Effector memory CD4-positive, alpha-beta T cell (primary cell): Measurements from ENCODE around the gene POLRMT.

ENCODE experiments used
- DNase-seq, 3 donors: peaks; one replicate each; pipeline ENCODE4 v3.0.0-alpha.2; 2020
- H3K27ac ChIP-seq: 2 replicates; pipeline ENCODE4 v1.7.0; 2013; ENCODE audit warnings: mild to moderate bottlenecking, low read length, moderate library complexity; ENCODE audit not compliant: insufficient read depth, poor library complexity, severe bottlenecking
- H3K27me3 ChIP-seq: replicated peaks from 2 replicates; pipeline ENCODE4 v1.7.0; 2013; ENCODE audit warnings: mild to moderate bottlenecking, low read length; ENCODE audit not compliant: insufficient read depth, control insufficient read depth, poor library complexity, severe bottlenecking
- H3K36me3 ChIP-seq: 2 replicates; pipeline ENCODE4 v1.7.0; 2013; ENCODE audit warnings: mild to moderate bottlenecking, low read length, moderate library complexity; ENCODE audit not compliant: control insufficient read depth, insufficient read depth
- H3K4me1 ChIP-seq: 2 replicates; pipeline ENCODE4 v1.7.0; 2013; ENCODE audit warnings: low read length, mild to moderate bottlenecking; ENCODE audit not compliant: control insufficient read depth, insufficient read depth, poor library complexity, severe bottlenecking
- H3K4me3 ChIP-seq: 2 replicates; pipeline ENCODE4 v1.7.0; 2013; ENCODE audit warnings: low read length, low read depth, mild to moderate bottlenecking; ENCODE audit not compliant: insufficient read depth, poor library complexity, severe bottlenecking
- H3K9me3 ChIP-seq: 2 replicates; pipeline ENCODE4 v1.7.0; 2013; ENCODE audit warnings: mild to moderate bottlenecking, low read length, moderate library complexity; ENCODE audit not compliant: control insufficient read depth

The POLRMT gene

DNA sequence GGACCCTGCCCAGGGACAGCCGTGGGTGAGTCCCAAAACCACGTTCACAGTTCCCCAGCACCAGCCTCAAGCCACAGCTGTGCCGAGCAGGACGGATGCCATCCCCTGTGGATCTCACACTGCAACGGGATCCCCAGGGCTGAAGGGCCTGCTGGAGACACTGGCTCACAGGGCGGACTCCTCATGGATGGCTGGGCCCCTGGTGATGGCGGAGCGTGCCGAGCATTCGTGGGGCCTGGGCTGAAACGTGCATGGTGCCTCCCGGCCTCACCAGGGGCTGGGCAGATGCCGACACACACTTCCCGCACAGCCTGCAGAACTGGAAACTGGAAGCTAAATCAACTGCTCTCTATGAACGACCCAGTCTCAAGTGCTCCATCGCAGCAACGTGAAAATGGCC is 20.1 kb upstream of the POLRMT start:
- H3K4me1 ChIP-seq = peaks cover 39% of the 10 kb centered on the region

DNA sequence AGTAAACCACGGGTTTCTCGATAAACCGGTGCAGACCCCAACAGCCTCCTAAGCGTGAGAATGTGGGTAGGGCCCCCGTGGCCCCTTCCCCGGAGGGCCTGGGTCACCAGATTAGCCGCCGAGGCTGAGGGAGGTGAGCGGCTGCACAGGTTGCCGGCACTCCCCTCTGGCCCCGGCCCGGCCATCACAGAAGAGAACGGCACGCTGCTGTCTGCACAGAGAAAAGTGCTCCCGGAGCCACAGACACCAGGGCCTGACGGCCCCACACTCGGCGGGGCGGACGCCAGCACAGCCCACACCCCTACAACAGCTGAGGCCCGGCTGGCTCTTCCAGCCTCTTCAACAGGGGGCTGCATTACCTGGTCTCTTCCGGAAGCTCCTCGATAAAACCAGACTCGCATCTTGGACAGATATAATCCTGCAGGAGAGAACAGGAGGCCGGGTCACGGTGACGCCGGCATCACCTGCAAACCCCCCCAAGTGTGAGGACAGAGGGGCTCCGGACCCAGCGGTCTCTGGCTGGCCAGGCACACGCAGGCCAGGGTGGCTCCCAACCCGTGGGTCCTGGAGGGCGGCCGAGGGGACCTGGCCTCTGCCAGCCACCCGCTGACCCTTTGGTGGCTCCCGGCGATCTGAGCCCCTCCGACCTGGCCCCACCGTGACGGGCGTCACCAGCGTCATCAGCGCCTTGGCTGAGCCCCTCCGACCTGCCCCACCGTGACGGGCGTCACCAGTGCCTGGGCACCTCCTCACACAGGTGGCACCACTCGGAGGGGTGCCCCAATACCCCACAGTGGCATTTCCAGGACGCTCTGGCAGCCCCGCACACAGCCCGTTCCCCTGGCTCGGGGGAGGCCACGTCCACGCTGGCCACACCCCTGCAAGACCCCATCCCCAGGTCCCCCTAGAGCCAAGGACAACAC is 19.4 kb upstream of the POLRMT start:
- Histone ChIP-seq H3K36me3 (peaks cover 81% of the 10 kb centered on the region), H3K4me3 (no peak overlapping the region), H3K9me3 (no peaks in the 10 kb centered on the region), H3K27me3 (no peaks in the 10 kb centered on the region), H3K4me1 (peaks cover 32% of the 10 kb centered on the region), H3K27ac (no peak overlapping the region)
- no peak for DNase-seq

More for the DNA sequence above, 20.1 kb upstream of the POLRMT start:
- H3K27me3 ChIP-seq = no peaks in the 10 kb centered on the region
- DNase-seq = no peak
- no peak overlapping the region for H3K27ac ChIP-seq
- no peaks in the 10 kb centered on the region for H3K9me3 ChIP-seq
- peaks cover 82% of the 10 kb centered on the region for H3K36me3 ChIP-seq
- H3K4me3 ChIP-seq = no peak overlapping the region

DNA sequence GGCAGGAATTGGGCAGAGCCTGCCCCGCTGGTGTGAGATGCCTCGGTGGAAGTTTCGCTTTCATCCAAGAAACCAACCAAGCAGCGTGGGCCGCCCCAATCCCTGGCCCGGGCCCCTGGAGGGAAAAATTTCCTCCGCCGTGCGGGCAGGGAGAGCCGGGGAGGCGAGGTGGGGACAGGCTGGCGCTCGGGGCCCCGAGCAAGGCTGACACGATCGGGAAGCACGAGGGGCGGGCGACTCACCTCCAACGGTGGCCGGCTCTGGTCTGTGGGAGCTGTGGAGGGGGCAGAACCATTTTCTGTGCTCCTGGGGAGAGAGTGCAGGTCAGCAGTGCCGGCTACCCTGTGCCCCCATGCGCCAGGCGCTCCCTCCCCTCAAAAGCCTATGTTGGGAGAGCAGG is 18.7 kb upstream of the POLRMT start:
- Histone ChIP-seq H3K36me3 (peaks cover 82% of the 10 kb centered on the region), H3K4me3 (no peak overlapping the region), H3K27me3 (no peaks in the 10 kb centered on the region), H3K4me1 (peaks cover 26% of the 10 kb centered on the region), H3K27ac (no peak overlapping the region), H3K9me3 (no peaks in the 10 kb centered on the region)
- no peak for DNase-seq

DNA sequence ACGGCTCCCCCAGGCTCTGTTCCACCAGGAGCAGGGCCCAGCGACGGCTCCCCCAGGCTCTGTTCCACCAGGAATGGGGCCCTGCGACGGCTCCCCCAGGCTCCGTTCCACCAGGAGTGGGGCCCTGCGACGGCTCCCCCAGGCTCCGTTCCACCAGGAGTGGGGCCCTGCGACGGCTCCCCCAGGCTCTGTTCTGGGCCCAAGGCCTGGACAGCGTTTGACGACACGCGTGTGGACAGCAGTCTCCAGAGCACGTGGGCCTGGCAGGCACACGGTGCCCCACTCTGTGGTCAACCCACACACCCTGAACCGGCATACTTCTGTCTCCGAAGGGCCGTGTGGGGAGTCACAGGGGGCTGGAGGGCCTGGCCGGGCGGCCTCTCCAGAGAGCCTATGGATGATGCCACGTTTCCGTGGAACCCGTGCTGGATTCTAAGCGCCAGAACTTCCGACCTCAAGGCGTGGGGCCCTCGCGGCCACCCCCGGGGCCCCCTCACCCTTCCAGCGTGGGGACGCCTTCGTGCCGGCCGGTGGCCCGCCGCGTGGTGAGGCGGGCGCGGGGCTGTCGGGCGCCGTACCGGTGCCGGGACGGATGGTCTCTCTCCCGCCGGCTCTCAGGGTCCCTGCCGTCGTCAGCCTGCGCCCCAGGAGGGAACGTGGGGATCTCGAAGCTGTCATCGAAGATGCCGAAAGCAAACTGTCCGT is 17.9 kb upstream of the POLRMT start:
- peaks cover 88% of the 10 kb centered on the region for H3K36me3 ChIP-seq

DNA sequence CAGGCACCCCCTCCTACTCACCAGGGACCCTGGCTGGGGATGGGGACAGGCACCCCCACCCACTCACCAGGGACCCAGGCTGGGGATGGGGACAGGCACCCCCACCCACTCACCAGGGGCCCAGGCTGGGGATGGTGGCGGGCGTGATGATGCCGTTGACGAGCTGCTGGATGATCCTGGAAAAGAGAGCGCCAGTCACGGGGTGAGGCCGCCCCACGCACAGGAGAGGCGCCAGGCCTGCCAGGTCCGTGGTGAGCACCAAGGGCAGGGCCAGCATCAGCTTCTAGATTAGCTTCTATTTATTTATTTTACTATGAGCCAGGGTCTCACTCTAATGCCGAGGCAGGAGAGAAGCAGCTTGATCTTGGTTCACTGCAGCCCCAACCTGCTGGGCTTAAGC is 16.8 kb upstream of the POLRMT start:
- H3K27me3 ChIP-seq = no peaks in the 10 kb centered on the region
- DNase-seq = no peak
- H3K36me3 ChIP-seq = peaks cover 83% of the 10 kb centered on the region
- H3K9me3 ChIP-seq = no peaks in the 10 kb centered on the region
- no peak overlapping the region for H3K4me3 ChIP-seq
- no peak overlapping the region for H3K27ac ChIP-seq
- peaks cover 11% of the 10 kb centered on the region for H3K4me1 ChIP-seq

More for the DNA sequence above, 17.9 kb upstream of the POLRMT start:
- H3K27me3 ChIP-seq = no peaks in the 10 kb centered on the region
- no peaks in the 10 kb centered on the region for H3K9me3 ChIP-seq
- H3K4me1 ChIP-seq = peaks cover 20% of the 10 kb centered on the region
- DNase-seq = no peak
- H3K27ac ChIP-seq = no peak overlapping the region
- H3K4me3 ChIP-seq = no peak overlapping the region

DNA sequence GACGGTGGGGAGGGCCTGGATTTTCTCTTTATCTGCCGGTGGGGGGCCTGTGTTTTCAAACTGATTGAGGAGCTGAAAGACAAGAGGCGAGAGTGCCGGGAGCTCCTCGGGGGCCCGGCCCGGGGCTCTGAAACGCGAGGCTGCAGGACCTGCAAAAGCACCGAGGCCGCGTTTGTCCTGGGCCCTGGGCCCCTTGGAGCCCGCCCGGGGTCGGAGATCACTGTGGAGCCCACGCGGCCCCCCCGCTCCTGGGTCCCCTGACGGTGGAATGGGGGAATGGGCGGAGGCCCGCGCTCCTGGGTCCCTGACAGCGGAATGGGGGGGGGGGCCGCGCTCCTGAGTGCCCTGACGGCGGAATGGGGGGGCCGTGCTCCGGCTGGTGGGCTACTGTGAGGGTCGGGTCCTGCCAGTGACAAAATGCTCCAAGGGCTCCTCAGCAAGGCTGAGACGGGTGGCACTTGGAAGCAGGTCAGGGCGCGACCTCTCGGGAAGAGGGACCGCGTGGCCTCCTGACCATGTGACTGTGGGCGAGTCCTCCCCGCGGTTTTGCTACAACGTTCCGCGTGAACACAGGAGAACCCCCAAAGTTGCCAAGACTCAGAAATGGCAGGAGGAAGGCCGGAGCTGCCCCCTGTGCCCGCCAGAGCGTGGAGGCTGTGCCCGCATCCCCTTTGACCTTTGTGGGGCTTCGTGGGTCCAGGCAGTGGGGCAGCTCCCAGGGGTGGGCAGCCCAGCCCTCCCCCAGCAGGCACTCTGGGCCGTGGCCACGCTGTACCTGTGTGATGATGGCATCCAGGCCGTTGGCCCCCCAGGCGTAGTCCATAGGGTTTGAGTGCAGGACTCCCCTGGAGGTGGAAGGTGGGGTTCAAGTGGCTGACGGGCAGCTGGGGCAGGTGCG is 15.8 kb upstream of the POLRMT start:
- Histone ChIP-seq H3K27me3 (no peaks in the 10 kb centered on the region), H3K27ac (no peak overlapping the region), H3K36me3 (peaks cover 78% of the 10 kb centered on the region), H3K4me1 (peaks cover 8% of the 10 kb centered on the region), H3K9me3 (no peaks in the 10 kb centered on the region), H3K4me3 (no peak overlapping the region)
- no peak for DNase-seq

DNA sequence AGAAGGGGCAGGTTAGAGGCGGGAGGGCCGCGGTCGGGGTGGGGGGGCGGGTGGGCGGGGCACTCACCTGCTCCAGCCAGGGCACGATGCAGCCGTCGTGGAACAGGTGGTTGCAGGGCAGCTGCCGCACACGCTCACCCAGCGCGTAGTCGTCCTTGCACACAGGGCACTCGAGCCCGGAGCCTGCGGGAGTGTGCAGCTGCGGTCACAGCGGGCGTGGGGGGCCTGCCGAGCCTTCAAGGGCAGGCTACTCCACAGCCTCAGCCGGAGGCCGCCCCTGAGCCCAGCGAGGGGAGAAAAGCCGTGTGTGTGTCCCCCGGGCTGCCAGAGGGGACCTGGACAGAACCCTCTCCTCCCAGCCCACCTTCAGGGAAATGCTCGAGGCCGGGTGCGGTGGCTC is 15.0 kb upstream of the POLRMT start:
- H3K4me1 ChIP-seq = peaks cover 3% of the 10 kb centered on the region
- no peak overlapping the region for H3K4me3 ChIP-seq
- peaks cover 70% of the 10 kb centered on the region for H3K36me3 ChIP-seq
- no peaks in the 10 kb centered on the region for H3K9me3 ChIP-seq
- no peaks in the 10 kb centered on the region for H3K27me3 ChIP-seq
- no peak for DNase-seq
- H3K27ac ChIP-seq = no peak overlapping the region

DNA sequence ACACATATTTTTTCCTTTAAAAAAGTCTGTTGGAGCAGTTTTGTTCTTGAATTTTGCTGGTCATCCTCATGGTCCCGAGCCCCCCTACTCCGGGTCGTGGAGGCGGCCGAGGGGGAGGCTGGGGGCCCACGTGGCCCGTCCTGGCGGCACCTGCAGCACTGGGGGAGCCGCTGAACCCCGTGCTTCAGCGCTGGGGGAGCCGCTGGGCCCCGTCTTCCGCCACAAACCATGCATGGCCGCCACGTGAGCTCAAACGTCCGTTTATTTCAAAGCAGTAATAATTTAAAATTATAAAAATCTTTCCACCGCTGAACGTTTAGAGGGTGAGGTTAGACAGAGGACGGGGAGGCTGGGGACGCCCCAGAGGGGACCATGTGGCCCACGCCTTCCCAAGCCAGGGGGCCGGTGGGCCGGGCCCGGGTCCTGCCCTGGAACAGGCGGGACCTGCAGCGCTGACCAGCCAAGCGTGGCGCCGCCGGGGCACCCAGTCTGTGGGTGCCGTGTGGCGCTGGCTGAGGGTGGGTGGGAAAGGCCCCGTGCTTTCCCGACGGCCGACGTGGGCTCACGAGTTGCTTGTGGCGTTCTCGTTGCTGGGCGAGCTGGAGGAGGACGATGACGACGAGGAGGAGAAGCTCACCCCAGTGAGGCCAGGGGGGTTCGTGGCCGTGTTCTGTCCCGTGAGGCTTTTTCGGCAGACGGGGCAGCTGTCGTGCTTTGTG is 14.4 kb upstream of the POLRMT start:
- no peak overlapping the region for H3K27ac ChIP-seq

DNA sequence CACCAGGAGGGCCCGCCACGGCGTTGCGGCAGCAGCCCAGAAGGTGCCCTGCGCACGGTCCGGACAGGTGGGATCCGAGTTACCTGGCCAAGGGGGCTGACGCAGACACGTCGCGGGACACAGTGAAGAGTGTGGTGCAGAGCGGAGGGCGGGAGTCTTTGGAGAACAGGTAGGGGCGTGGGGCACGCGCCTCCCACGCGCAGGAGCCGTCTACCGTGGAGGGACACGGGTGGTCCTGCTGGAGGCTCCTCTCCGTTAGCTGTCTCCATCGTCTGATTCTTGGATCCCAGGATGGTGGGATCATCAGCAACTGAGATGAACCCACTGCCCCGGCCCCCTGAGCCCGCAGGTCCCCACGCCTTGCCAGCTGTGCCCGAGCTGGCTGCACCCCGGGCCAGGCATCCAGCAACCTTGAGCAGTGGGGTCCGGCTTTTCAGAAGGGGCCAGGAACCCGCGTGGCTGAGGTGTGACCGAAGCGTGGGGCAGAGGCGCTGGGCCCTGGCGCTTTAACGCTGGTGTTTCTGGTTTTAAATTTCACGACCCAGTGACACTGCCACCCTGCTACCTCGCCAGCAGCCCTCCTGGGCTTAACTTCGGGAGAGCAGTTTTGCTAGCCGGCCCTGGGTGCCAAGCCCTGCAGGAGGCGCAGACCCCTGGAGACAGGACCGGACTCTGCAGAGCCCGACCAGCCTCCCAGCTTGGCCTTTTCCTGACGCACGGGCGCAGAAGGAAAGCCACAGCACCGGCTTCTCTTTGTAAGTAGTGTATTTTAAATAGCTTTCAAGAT is 13.6 kb upstream of the POLRMT start:
- Histone ChIP-seq H3K4me1 (no peaks in the 10 kb centered on the region), H3K36me3 (peaks cover 57% of the 10 kb centered on the region), H3K4me3 (no peak overlapping the region), H3K27me3 (no peaks in the 10 kb centered on the region), H3K27ac (no peak overlapping the region), H3K9me3 (no peaks in the 10 kb centered on the region)
- DNase-seq = no peak

More for the DNA sequence above, 14.4 kb upstream of the POLRMT start:
- Histone ChIP-seq H3K4me1 (no peaks in the 10 kb centered on the region), H3K4me3 (no peak overlapping the region), H3K9me3 (no peaks in the 10 kb centered on the region), H3K36me3 (peaks cover 64% of the 10 kb centered on the region), H3K27me3 (no peaks in the 10 kb centered on the region)
- DNase-seq = no peak
